ENCODE results near the gene GSDMA.

- TF ChIP-seq CTCF (IDR thresholded peaks at IDR 0.05; ENCODE audit: low read depth, low read length) (no peak), EZH2phosphoT487 (IDR thresholded peaks at IDR 0.05; ENCODE audit: low read depth) (no peak)
These were observed 7.0 kb upstream of the GSDMA start for GRCh38 chr17:39955726-39956225.
